Liver (tissue), 9 donors: ENCODE results near the gene ARSK. TPM values are rescaled to one million over a fixed set of nuclear protein-coding genes. Genes with fewer than 3 reads are reported as not detected.

Experiments used
- DNase-seq: peaks from one replicate; pipeline ENCODE4 v3.0.0-alpha.2; 2017; ENCODE audit warnings: low spot score
- H3K27ac ChIP-seq, 2 donors: one replicate each; pipeline ENCODE4 v1.7.0; 2013; ENCODE audit warnings: inconsistent platforms in 2 of 2, low read length in 2 of 2, control low read depth in 1 of 2, low read depth in 1 of 2, mild to moderate bottlenecking in 1 of 2
- H3K27me3 ChIP-seq, 4 donors: one replicate each; pipeline versions ENCODE4 v1.6.1 to v1.7.0; 2013; ENCODE audit warnings: low read length in 3 of 4, inconsistent platforms in 1 of 4, mild to moderate bottlenecking in 1 of 4, moderate library complexity in 1 of 4; ENCODE audit not compliant: control insufficient read depth in 4 of 4, insufficient read depth in 4 of 4
- H3K36me3 ChIP-seq, 4 donors: one replicate each; pipeline versions ENCODE4 v1.6.1 to v1.7.0; 2013; ENCODE audit warnings: low read length in 3 of 4, mild to moderate bottlenecking in 3 of 4, low read depth in 1 of 4, moderate library complexity in 1 of 4; ENCODE audit not compliant: control insufficient read depth in 4 of 4, insufficient read depth in 3 of 4
- H3K4me1 ChIP-seq, 4 donors: one replicate each; pipeline versions ENCODE4 v1.6.1 to v1.7.0; 2013; ENCODE audit warnings: low read length in 3 of 4, mild to moderate bottlenecking in 3 of 4, moderate library complexity in 1 of 4; ENCODE audit not compliant: control insufficient read depth in 4 of 4, insufficient read depth in 4 of 4
- H3K4me3 ChIP-seq, 3 donors: one replicate each; pipeline versions ENCODE4 v1.6.1 to v1.7.0; 2013; ENCODE audit warnings: low read length in 3 of 3, control low read depth in 1 of 3, low read depth in 1 of 3, mild to moderate bottlenecking in 1 of 3
- H3K9ac ChIP-seq, 2 donors: one replicate each; pipeline ENCODE4 v1.7.0; 2013; ENCODE audit warnings: low read length in 2 of 2, mild to moderate bottlenecking in 2 of 2, moderate library complexity in 2 of 2, control low read depth in 1 of 2, low read depth in 1 of 2
- H3K9me3 ChIP-seq, 4 donors: one replicate each; pipeline versions ENCODE4 v1.6.1 to v1.7.0; 2013; ENCODE audit warnings: low read length in 3 of 4; ENCODE audit not compliant: control insufficient read depth in 4 of 4
- EGR1 ChIP-seq, 2 donors: IDR thresholded peaks; 2 replicates each; pipeline ENCODE4 v1.6.1; 2016 to 2018; ENCODE audit warnings: antibody characterized with exemption in 2 of 2, low read depth in 2 of 2
- FOXA1 ChIP-seq: IDR thresholded peaks from 2 replicates; pipeline ENCODE4 v1.6.1; 2016; ENCODE audit warnings: antibody characterized with exemption
- FOXA2 ChIP-seq: IDR thresholded peaks from 2 replicates; pipeline ENCODE4 v1.6.1; 2016; ENCODE audit warnings: antibody characterized with exemption
- HNF4A ChIP-seq, 2 donors: conservative IDR thresholded peaks; 2 replicates each; pipeline ENCODE4 v1.6.1; 2016; ENCODE audit warnings: antibody characterized with exemption in 2 of 2, mild to moderate bottlenecking in 2 of 2
- HNF4G ChIP-seq: IDR thresholded peaks from 2 replicates; pipeline ENCODE4 v1.6.1; 2016; ENCODE audit warnings: antibody characterized with exemption
- JUND ChIP-seq, 2 donors: IDR thresholded peaks; 2 replicates each; pipeline ENCODE4 v1.6.1; 2016; ENCODE audit warnings: antibody characterized with exemption in 2 of 2
- NR2F2 ChIP-seq: IDR thresholded peaks from 2 replicates; pipeline ENCODE4 v1.6.1; 2016; ENCODE audit warnings: antibody characterized with exemption
- RAD21 ChIP-seq, 2 donors: IDR thresholded peaks; 2 replicates each; pipeline ENCODE4 v1.6.1; 2016; ENCODE audit warnings: antibody characterized with exemption in 2 of 2, mild to moderate bottlenecking in 2 of 2
- RXRA ChIP-seq, 2 donors: IDR thresholded peaks; 2 replicates each; pipeline ENCODE4 v1.6.1; 2017 to 2018; ENCODE audit warnings: antibody characterized with exemption in 2 of 2, mild to moderate bottlenecking in 1 of 2
- SP1 ChIP-seq: IDR thresholded peaks from 2 replicates; pipeline ENCODE4 v1.6.1; 2018; ENCODE audit warnings: antibody characterized with exemption, mild to moderate bottlenecking
- TAF1 ChIP-seq: conservative IDR thresholded peaks from 2 replicates; pipeline ENCODE4 v1.6.1; 2016; ENCODE audit warnings: antibody characterized with exemption, mild to moderate bottlenecking
- YY1 ChIP-seq: IDR thresholded peaks from 2 replicates; pipeline ENCODE4 v1.6.1; 2016; ENCODE audit warnings: antibody characterized with exemption, mild to moderate bottlenecking
- WGBS: extraction: QIAGEN DNeasy Blood & Tissue Kit; methylation state at CpG from one replicate; pipeline ENCODE4 v1.1.7; 2013; 5-methylcytosine and 5-hydroxymethylcytosine counted together
- polyA plus RNA-seq, 2 donors: library from polyadenylated mRNA; stranded (reverse) in 1 of 2; unstranded in 1 of 2; fragments of 200-250 nt in 1 of 2; fragments of >200 nt in 1 of 2; fragmentation: Nextera tagmentation in 1 of 2; extraction: Ambion mirVana in 1 of 2; gene quantifications; one replicate each; pipeline versions ENCODE4 v1.2.1 to v1.2.3, GENCODE V29; 2013 to 2015
- total RNA-seq, 2 donors: library from RNA; depleted of rRNA; stranded (reverse); fragments of >200 nt; gene quantifications; one replicate each; pipeline ENCODE4 v1.2.3, GENCODE V29; 2014
- TF ChIP-seq, protein P1 (sequence below): IDR thresholded peaks from 2 replicates; pipeline ENCODE4 v1.6.1; 2016; ENCODE audit warnings: antibody characterized with exemption
- TF ChIP-seq, protein P2 (sequence below): IDR thresholded peaks from 2 replicates; pipeline ENCODE4 v1.6.1; 2016; ENCODE audit warnings: antibody characterized with exemption
- TF ChIP-seq, protein P3 (sequence below): IDR thresholded peaks from 2 replicates; pipeline ENCODE4 v1.6.1; 2016; ENCODE audit warnings: antibody characterized with exemption
- TF ChIP-seq, protein P4 (sequence below): IDR thresholded peaks from 2 replicates; pipeline ENCODE4 v1.6.1; 2016; ENCODE audit warnings: antibody characterized with exemption, mild to moderate bottlenecking
- donor health status: healthy.
- donor health status: healthy.
- donor health status: healthy.
- donor health status: healthy.
- donor health status: healthy.

Gene ARSK
- total and polyA plus RNA-seq, 4 donors, result 2.4 to 6.8 (median 3.3) TPM

GRCh38 chr5:95619096-95619495 lies 64.2 kb downstream of the ARSK start:
- 89% methylated on average over 4 of the region's 4 CpGs for WGBS
- H3K9me3 ChIP-seq, result no peaks in the 10 kb centered on the region
- TF ChIP-seq, protein P1, sequence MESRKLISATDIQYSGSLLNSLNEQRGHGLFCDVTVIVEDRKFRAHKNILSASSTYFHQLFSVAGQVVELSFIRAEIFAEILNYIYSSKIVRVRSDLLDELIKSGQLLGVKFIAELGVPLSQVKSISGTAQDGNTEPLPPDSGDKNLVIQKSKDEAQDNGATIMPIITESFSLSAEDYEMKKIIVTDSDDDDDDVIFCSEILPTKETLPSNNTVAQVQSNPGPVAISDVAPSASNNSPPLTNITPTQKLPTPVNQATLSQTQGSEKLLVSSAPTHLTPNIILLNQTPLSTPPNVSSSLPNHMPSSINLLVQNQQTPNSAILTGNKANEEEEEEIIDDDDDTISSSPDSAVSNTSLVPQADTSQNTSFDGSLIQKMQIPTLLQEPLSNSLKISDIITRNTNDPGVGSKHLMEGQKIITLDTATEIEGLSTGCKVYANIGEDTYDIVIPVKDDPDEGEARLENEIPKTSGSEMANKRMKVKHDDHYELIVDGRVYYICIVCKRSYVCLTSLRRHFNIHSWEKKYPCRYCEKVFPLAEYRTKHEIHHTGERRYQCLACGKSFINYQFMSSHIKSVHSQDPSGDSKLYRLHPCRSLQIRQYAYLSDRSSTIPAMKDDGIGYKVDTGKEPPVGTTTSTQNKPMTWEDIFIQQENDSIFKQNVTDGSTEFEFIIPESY, result no peak
- TF ChIP-seq, protein P2, sequence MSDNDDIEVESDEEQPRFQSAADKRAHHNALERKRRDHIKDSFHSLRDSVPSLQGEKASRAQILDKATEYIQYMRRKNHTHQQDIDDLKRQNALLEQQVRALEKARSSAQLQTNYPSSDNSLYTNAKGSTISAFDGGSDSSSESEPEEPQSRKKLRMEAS, result no peak
- TF ChIP-seq HNF4A (conservative IDR thresholded peaks at IDR 0.05), result no peak
- no peak for TF ChIP-seq FOXA1
- TF ChIP-seq JUND (IDR thresholded peaks at IDR 0.05), result no peak
- TF ChIP-seq TAF1, result no peak
- no peak for TF ChIP-seq RAD21 (IDR thresholded peaks at IDR 0.05)
- no peak for TF ChIP-seq SP1
- TF ChIP-seq, protein P3, sequence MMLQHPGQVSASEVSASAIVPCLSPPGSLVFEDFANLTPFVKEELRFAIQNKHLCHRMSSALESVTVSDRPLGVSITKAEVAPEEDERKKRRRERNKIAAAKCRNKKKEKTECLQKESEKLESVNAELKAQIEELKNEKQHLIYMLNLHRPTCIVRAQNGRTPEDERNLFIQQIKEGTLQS, result no peak
- no peak for TF ChIP-seq NR2F2
- TF ChIP-seq, protein P4, sequence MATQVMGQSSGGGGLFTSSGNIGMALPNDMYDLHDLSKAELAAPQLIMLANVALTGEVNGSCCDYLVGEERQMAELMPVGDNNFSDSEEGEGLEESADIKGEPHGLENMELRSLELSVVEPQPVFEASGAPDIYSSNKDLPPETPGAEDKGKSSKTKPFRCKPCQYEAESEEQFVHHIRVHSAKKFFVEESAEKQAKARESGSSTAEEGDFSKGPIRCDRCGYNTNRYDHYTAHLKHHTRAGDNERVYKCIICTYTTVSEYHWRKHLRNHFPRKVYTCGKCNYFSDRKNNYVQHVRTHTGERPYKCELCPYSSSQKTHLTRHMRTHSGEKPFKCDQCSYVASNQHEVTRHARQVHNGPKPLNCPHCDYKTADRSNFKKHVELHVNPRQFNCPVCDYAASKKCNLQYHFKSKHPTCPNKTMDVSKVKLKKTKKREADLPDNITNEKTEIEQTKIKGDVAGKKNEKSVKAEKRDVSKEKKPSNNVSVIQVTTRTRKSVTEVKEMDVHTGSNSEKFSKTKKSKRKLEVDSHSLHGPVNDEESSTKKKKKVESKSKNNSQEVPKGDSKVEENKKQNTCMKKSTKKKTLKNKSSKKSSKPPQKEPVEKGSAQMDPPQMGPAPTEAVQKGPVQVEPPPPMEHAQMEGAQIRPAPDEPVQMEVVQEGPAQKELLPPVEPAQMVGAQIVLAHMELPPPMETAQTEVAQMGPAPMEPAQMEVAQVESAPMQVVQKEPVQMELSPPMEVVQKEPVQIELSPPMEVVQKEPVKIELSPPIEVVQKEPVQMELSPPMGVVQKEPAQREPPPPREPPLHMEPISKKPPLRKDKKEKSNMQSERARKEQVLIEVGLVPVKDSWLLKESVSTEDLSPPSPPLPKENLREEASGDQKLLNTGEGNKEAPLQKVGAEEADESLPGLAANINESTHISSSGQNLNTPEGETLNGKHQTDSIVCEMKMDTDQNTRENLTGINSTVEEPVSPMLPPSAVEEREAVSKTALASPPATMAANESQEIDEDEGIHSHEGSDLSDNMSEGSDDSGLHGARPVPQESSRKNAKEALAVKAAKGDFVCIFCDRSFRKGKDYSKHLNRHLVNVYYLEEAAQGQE, result no peak
- TF ChIP-seq RXRA (IDR thresholded peaks at IDR 0.05), result no peak
- no peak for TF ChIP-seq HNF4G
- TF ChIP-seq EGR1 (IDR thresholded peaks at IDR 0.05; ENCODE audit: low read depth in 2 of 2), result no peak
- TF ChIP-seq FOXA2, result no peak
- H3K9ac ChIP-seq, result no peak overlapping the region
- H3K4me1 ChIP-seq, result peaks cover 4 to 26% (median 17%) of the 10 kb centered on the region in 4 donors
- H3K4me3 ChIP-seq, result no peak overlapping the region
- no peak for DNase-seq
- no peaks in the 10 kb centered on the region for H3K27me3 ChIP-seq
- H3K36me3 ChIP-seq, result no peaks in the 10 kb centered on the region
- no peak overlapping the region for H3K27ac ChIP-seq

- no peaks in the 10 kb centered on the region for H3K9me3 ChIP-seq
- H3K9ac ChIP-seq, result no peak overlapping the region
- no peaks in the 10 kb centered on the region for H3K27me3 ChIP-seq
- DNase-seq, result no peak
- peaks cover 4 to 26% (median 17%) of the 10 kb centered on the region in 4 donors for H3K4me1 ChIP-seq
- WGBS, result 20% methylated on average over 19 of the region's 19 CpGs
- peak overlapping the region in 2 of 3 donors; percentile 45 to 70 for H3K4me3 ChIP-seq
- TF ChIP-seq TAF1 (no peak), HNF4G (no peak), HNF4A (conservative IDR thresholded peaks at IDR 0.05) (no peak), NR2F2 (no peak), RAD21 (IDR thresholded peaks at IDR 0.05) (no peak), YY1 (no peak), JUND (IDR thresholded peaks at IDR 0.05) (no peak)
- TF ChIP-seq, protein P1, result no peak
- TF ChIP-seq, protein P3, result no peak
- TF ChIP-seq, protein P2, result no peak
- TF ChIP-seq, protein P4, result no peak
- no peaks in the 10 kb centered on the region for H3K36me3 ChIP-seq
- H3K27ac ChIP-seq, result no peak overlapping the region
Observed at GRCh38 chr5:95619514-95620029, 64.7 kb downstream of the ARSK start.
